HepG2 (cell line): Measurements from ENCODE around the gene XPNPEP1. TPM values are rescaled to one million over a fixed set of nuclear protein-coding genes. Genes with fewer than 3 reads are reported as not detected.

Experiments
- ATAC-seq: fragments of 200-7000 bp; cut with Tn5 transposase; 3 replicates; pipeline ENCODE4 v1.9.1; 2020; ENCODE audit warnings: mild to moderate bottlenecking, moderate library complexity
- BruUV-seq: library from RNA; stranded (reverse); fragments of 400-500 nt; replicated peaks from 2 replicates; lab custom pipeline; 2021; lab: Mats Ljungman, UMichigan
- CTCF ChIA-PET: fragments of 300-600 bp; formaldehyde crosslinking; extraction: SDS; loops from one replicate; lab custom pipeline; 2021; ENCODE audit warnings: low total read pairs, inconsistent platforms, low intra/inter-chr PET ratio; lab: Yijun Ruan, JAX
- POLR2A ChIA-PET: fragments of 350-600 bp; sonication (Branson Sonifier 250); formaldehyde crosslinking; loops from one replicate; lab custom pipeline; 2020; ENCODE audit warnings: antibody characterized with exemption, inconsistent platforms; lab: Yijun Ruan, JAX
- DNase-seq: peaks from one replicate; pipeline ENCODE4 v3.0.0-alpha.2; 2015; ENCODE audit warnings: low spot score
- FAIRE-seq: peaks from 3 replicates; lab custom pipeline; 2011; peaks lifted over from hg19 to GRCh38; lab: Jason Lieb, UNC
- H2AFZ ChIP-seq: one replicate; pipeline ENCODE4 v1.6.1; 2011; ENCODE audit warnings: low read length, inconsistent platforms
- H3K27ac ChIP-seq: fragments of 300-600 bp; 3 replicates; pipeline ENCODE4 v1.8.0; 2011; ENCODE audit warnings: mixed run types, mild to moderate bottlenecking, mixed read lengths, low read length, inconsistent platforms; ENCODE audit not compliant: insufficient read depth; ENCODE audit errors: extremely low read length
- H3K27me3 ChIP-seq, 2 experiments: fragments of 200-600 bp in 1 of 2; 2 replicates in 1 of 2; 3 replicates in 1 of 2; pipeline versions ENCODE4 v1.6.0 to v1.8.0; 2011; ENCODE audit warnings: low read length in 2 of 2, mild to moderate bottlenecking in 2 of 2, moderate library complexity in 2 of 2, inconsistent platforms in 1 of 2; ENCODE audit not compliant: insufficient read depth in 2 of 2, control insufficient read depth in 1 of 2
- H3K36me3 ChIP-seq, 2 experiments: fragments of 200-600 bp in 1 of 2; replicated peaks in 1 of 2; 2 replicates in 1 of 2; 3 replicates in 1 of 2; pipeline versions ENCODE4 v1.5.1 to v1.8.0; 2011; ENCODE audit warnings: low read length in 2 of 2, inconsistent platforms in 1 of 2; ENCODE audit not compliant: insufficient read depth in 2 of 2, control insufficient read depth in 1 of 2
- H3K4me1 ChIP-seq: 2 replicates; pipeline ENCODE4 v1.5.1; 2012; ENCODE audit warnings: low read length, inconsistent platforms; ENCODE audit not compliant: insufficient read depth
- H3K4me2 ChIP-seq: 2 replicates; pipeline ENCODE4 v1.6.0; 2011; ENCODE audit warnings: low read depth, low read length, inconsistent platforms
- H3K4me3 ChIP-seq, 3 experiments: fragments of 200-600 bp in 1 of 3; sonication (generic), shearing (Covaris generic) in 1 of 3; replicated peaks in 1 of 3; 2 replicates each; pipeline ENCODE4 v1.5.1; 2011 to 2016; ENCODE audit warnings: low read length in 3 of 3, inconsistent platforms in 2 of 3, low read depth in 2 of 3, mild to moderate bottlenecking in 2 of 3, control low read depth in 1 of 3, mixed read lengths in 1 of 3; ENCODE audit not compliant: insufficient read depth in 1 of 3
- H3K79me2 ChIP-seq: one replicate; pipeline ENCODE4 v1.6.1; 2011; ENCODE audit warnings: low read length, inconsistent platforms; ENCODE audit not compliant: insufficient read depth
- H3K9ac ChIP-seq: 2 replicates; pipeline ENCODE4 v1.6.0; 2011; ENCODE audit warnings: mild to moderate bottlenecking, low read depth, low read length, inconsistent platforms; ENCODE audit not compliant: insufficient read depth
- H3K9me3 ChIP-seq: 2 replicates; pipeline ENCODE4 v1.5.1; 2012; ENCODE audit warnings: mild to moderate bottlenecking, low read length
- H4K20me1 ChIP-seq: 2 replicates; pipeline ENCODE4 v1.6.0; 2011; ENCODE audit warnings: inconsistent platforms, mild to moderate bottlenecking, low read length, moderate library complexity; ENCODE audit not compliant: insufficient read depth
- CREM ChIP-seq, 2 experiments: sonication (generic) in 1 of 2; formaldehyde crosslinking in 1 of 2; IDR thresholded peaks; 2 replicates each; pipeline versions ENCODE4 v1.4.0 to v1.6.1; 2016 to 2020; ENCODE audit warnings: antibody characterized with exemption in 1 of 2, mild to moderate bottlenecking in 1 of 2, missing genetic modification reagents in 1 of 2
- HNRNPL ChIP-seq: fragments of 200-400 bp; formaldehyde crosslinking; IDR thresholded peaks from 2 replicates; pipeline ENCODE4 v1.6.1; 2017; ENCODE audit warnings: mild to moderate bottlenecking, low read depth, low read length
- KLF13 ChIP-seq: sonication (generic); formaldehyde crosslinking; IDR thresholded peaks from 2 replicates; pipeline ENCODE4 v1.4.0; 2020; ENCODE audit warnings: mild to moderate bottlenecking, missing genetic modification reagents
- NCOA1 ChIP-seq: sonication (generic); formaldehyde crosslinking; IDR thresholded peaks from 2 replicates; pipeline ENCODE4 v1.9.0; 2021; ENCODE audit warnings: missing genetic modification reagents
- THAP7 ChIP-seq: sonication (generic); formaldehyde crosslinking; IDR thresholded peaks from 2 replicates; pipeline ENCODE4 v1.8.1; 2023; ENCODE audit warnings: mild to moderate bottlenecking, missing genetic modification reagents
- ZNF30 ChIP-seq: sonication (generic); formaldehyde crosslinking; IDR thresholded peaks from 2 replicates; pipeline ENCODE4 v1.5.0; 2020; ENCODE audit warnings: mild to moderate bottlenecking, missing genetic modification reagents
- WGBS: methylation state at CpG from one replicate; pipeline ENCODE4 v1.1.6; 2017; ENCODE audit warnings: low lambda C conversion rate; 5-methylcytosine and 5-hydroxymethylcytosine counted together
- in situ Hi-C: cut with HindIII; loops from 2 replicates; pipeline ENCODE4 v1.10.0; 2017; ENCODE audit warnings: low pct_unique_long_range_greater_than_20kb; ENCODE audit not compliant: extremely low pct_ligation_motif_present
- intact Hi-C: fragments of 100-400 bp; cut with micrococcal nuclease; formaldehyde crosslinking; loops from one replicate; pipeline ENCODE4 v1.10.0; 2022; ENCODE audit not compliant: unreplicated experiment
- polyA plus RNA-seq, 8 experiments: library from polyadenylated mRNA; depleted of rRNA in 3 of 8; stranded (reverse) in 7 of 8; unstranded in 1 of 8; fragments of >200 nt; fragmentation: Illumina TruSeq in 4 of 8; extraction: Trizol in 4 of 8; gene quantifications; 2 replicates each; pipeline versions ENCODE4 v1.2.1 to v1.2.3, GENCODE V29; 2011 to 2016; ENCODE audit warnings: low read depth in 4 of 8, missing spikeins in 1 of 8, mixed read lengths in 1 of 8; ENCODE audit not compliant: insufficient read depth in 1 of 8
- total RNA-seq, 5 experiments: library from RNA; depleted of rRNA; stranded (reverse); fragments of >200 nt; fragmentation: Illumina TruSeq; extraction: Trizol; gene quantifications; 2 replicates each; pipeline ENCODE4 v1.2.3, GENCODE V29; 2016; ENCODE audit warnings: low read depth in 1 of 5
- TF ChIP-seq, protein P1 (sequence below): sonication (generic); formaldehyde crosslinking; IDR thresholded peaks from 2 replicates; pipeline ENCODE4 v1.5.1; 2020; ENCODE audit warnings: mild to moderate bottlenecking, missing genetic modification reagents, borderline replicate concordance

Gene XPNPEP1
- total and polyA plus RNA-seq, 2 of the 13 experiments (the other 11 are each of a cell fraction or from before 2014, with no cell fraction given), result 30.3 to 55.5 TPM

- in situ Hi-C loops (loop anchor here (25.0 kb wide), 1 partner anchor 136 kb away; the partner anchor contains the start of gene ADD3), intact Hi-C loops (no loop called here)
- ChIA-PET CTCF (no interaction called here), POLR2A (no interaction called here)
- Histone ChIP-seq H4K20me1 (no peaks in the 10 kb centered on the region), H3K9ac (no peak overlapping the region), H3K4me2 (no peak overlapping the region), H3K79me2 (no peaks in the 10 kb centered on the region), H3K27me3 (no peaks in the 10 kb centered on the region), H3K9me3 (no peaks in the 10 kb centered on the region), H3K4me3 (no peak overlapping the region), H2AFZ (no peak overlapping the region), H3K4me1 (no peaks in the 10 kb centered on the region), H3K27ac (no peak overlapping the region), H3K36me3 (peaks cover 12 to 57% of the 10 kb centered on the region in 2 experiments)
- BruUV-seq, result no TSS peak
- TF ChIP-seq ZNF30 (CRISPR knock-in tag), result no peak
- no peak for TF ChIP-seq CREM (IDR thresholded peaks at IDR 0.05)
- no peak for TF ChIP-seq CREM (CRISPR knock-in tag; IDR thresholded peaks at IDR 0.05)
- no peak for TF ChIP-seq KLF13
- no peak for TF ChIP-seq HNRNPL
- no peak for TF ChIP-seq THAP7 (CRISPR knock-in tag)
- ATAC-seq (no peak), FAIRE-seq (no peak), DNase-seq (no peak)
- 95% methylated on average over 8 of the region's 8 CpGs for WGBS
Observed at GRCh38 chr10:109875828-109876821, 47.2 kb downstream of the XPNPEP1 start.

DNA sequence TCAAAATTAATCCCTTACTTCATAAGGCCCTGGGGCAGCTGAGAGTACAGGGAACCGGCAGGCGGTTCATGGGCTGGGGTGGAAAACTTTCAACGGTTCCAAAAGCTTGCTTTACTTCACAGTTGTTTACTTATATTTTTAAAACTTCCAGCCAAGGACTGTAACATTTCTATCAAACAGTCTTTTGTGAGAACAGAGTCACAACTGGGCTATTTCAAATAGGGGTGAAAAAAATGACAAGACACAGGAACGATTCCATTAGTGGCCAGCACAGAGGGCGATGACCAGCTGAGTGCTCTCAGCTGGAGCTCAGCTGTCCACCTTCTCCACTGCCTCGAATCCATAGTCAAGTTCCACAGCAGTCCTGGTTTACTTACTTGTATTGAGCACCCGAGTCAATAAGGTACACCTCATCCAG lies 48.2 kb downstream of the XPNPEP1 start:
- POLR2A ChIA-PET, result no interaction called here
- intact Hi-C loops, result no loop called here
- H3K4me1 ChIP-seq, result no peaks in the 10 kb centered on the region
- H3K9ac ChIP-seq, result no peak overlapping the region
- ATAC-seq (no peak), FAIRE-seq (no peak), DNase-seq (no peak)
- WGBS, result 88% methylated on average over 7 of the region's 7 CpGs
- CTCF ChIA-PET, result no interaction called here
- H3K79me2 ChIP-seq, result no peaks in the 10 kb centered on the region
- peaks cover 9 to 53% of the 10 kb centered on the region in 2 experiments for H3K36me3 ChIP-seq
- H3K27me3 ChIP-seq, result no peaks in the 10 kb centered on the region
- no peak overlapping the region for H2AFZ ChIP-seq
- H4K20me1 ChIP-seq, result no peaks in the 10 kb centered on the region
- no peak overlapping the region for H3K4me2 ChIP-seq
- no peak overlapping the region for H3K27ac ChIP-seq
- no TSS peak for BruUV-seq
- in situ Hi-C loops, result loop anchor here (25.0 kb wide), 1 partner anchor 137 kb away; the partner anchor contains the start of gene ADD3
- no peaks in the 10 kb centered on the region for H3K9me3 ChIP-seq
- no peak overlapping the region for H3K4me3 ChIP-seq
- TF ChIP-seq NCOA1 (CRISPR knock-in tag), result no peak
- TF ChIP-seq, protein P1, sequence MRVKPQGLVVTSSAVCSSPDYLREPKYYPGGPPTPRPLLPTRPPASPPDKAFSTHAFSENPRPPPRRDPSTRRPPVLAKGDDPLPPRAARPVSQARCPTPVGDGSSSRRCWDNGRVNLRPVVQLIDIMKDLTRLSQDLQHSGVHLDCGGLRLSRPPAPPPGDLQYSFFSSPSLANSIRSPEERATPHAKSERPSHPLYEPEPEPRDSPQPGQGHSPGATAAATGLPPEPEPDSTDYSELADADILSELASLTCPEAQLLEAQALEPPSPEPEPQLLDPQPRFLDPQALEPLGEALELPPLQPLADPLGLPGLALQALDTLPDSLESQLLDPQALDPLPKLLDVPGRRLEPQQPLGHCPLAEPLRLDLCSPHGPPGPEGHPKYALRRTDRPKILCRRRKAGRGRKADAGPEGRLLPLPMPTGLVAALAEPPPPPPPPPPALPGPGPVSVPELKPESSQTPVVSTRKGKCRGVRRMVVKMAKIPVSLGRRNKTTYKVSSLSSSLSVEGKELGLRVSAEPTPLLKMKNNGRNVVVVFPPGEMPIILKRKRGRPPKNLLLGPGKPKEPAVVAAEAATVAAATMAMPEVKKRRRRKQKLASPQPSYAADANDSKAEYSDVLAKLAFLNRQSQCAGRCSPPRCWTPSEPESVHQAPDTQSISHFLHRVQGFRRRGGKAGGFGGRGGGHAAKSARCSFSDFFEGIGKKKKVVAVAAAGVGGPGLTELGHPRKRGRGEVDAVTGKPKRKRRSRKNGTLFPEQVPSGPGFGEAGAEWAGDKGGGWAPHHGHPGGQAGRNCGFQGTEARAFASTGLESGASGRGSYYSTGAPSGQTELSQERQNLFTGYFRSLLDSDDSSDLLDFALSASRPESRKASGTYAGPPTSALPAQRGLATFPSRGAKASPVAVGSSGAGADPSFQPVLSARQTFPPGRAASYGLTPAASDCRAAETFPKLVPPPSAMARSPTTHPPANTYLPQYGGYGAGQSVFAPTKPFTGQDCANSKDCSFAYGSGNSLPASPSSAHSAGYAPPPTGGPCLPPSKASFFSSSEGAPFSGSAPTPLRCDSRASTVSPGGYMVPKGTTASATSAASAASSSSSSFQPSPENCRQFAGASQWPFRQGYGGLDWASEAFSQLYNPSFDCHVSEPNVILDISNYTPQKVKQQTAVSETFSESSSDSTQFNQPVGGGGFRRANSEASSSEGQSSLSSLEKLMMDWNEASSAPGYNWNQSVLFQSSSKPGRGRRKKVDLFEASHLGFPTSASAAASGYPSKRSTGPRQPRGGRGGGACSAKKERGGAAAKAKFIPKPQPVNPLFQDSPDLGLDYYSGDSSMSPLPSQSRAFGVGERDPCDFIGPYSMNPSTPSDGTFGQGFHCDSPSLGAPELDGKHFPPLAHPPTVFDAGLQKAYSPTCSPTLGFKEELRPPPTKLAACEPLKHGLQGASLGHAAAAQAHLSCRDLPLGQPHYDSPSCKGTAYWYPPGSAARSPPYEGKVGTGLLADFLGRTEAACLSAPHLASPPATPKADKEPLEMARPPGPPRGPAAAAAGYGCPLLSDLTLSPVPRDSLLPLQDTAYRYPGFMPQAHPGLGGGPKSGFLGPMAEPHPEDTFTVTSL, result no peak
